ENCODE measurements around the gene UNC79.
"Not testable (repeated sequence)": the region's sequence is repeated elsewhere in the genome, so short reads cannot be mapped to it uniquely, and the experiment has no call there.

The UNC79 gene

DNA sequence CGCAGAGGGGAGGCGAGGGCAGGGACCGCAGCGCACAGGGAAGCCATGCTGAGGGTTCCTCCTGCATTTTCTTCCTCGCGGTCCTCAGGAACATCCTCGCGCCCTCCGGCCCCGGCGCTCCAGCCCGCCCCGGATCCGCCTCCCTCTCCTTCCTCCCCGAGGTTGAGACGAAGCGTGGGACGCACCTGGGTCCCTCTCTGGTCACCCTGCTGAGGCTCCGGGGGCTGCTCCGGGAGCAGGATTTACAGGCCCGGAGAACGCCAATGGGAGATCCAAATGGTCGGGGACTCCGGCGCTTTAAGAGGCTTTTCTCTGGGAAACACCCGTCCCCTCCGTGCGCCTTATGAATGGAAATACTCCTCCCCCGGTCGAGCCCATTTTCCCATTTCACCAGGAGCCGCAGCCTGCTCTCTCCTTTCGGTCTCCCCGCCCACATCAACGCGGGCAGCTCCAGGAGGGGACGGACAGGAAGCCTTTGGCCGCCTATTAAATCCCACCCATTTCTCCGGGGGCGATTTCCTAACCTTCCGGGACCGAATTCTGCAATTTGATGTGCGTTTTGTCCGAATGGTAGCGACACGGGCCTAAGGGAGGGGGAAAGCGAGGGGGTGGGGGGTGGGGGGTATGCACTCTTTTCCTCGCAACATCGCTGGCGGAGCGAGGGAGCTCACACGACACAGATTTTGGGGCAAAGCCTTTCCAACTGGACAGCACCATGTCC, at the start of gene UNC79:
TSS of gene UNC79 (plus strand) at position 625 of the 721 bp plus-strand sequence. CDS start at position 716, 91 bp downstream.
- DNase-seq: no peak

GRCh38 chr14:93381644-93382043, 49.1 kb upstream of the UNC79 start:
- no peak for DNase-seq

- not testable (repeated sequence) for DNase-seq
These were observed 46.5 kb upstream of the UNC79 start for GRCh38 chr14:93384256-93384655.

GRCh38 chr14:93395231-93395630, 35.5 kb upstream of the UNC79 start:
- no peak for DNase-seq

GRCh38 chr14:93396456-93396855, 34.3 kb upstream of the UNC79 start:
- no peak for DNase-seq

GRCh38 chr14:93398491-93398890, 32.2 kb upstream of the UNC79 start:
- no peak for DNase-seq

DNA sequence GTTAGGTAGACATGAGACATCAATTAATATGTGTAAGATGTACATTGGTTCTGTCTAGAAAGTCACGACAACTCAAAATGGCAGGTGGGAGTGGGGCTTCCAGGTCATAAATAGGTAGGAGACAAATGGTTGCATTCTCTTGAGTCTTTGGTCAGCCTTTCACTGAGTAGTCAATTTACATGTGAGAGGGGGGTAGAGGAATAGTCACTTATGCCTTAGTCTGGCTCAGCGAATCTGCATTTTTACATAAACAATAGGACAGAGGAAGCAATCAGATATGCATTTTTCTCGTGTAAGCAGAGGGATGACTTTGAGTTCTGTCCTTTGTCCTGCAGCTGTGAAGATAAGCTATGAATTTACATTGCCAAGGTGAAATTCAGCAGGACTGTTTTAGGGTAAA, 27.8 kb upstream of the UNC79 start:
- no peak for DNase-seq

GRCh38 chr14:93410021-93410420, 20.7 kb upstream of the UNC79 start:
- no peak for DNase-seq

GRCh38 chr14:93410893-93411292, 19.8 kb upstream of the UNC79 start:
- DNase-seq: no peak

DNA sequence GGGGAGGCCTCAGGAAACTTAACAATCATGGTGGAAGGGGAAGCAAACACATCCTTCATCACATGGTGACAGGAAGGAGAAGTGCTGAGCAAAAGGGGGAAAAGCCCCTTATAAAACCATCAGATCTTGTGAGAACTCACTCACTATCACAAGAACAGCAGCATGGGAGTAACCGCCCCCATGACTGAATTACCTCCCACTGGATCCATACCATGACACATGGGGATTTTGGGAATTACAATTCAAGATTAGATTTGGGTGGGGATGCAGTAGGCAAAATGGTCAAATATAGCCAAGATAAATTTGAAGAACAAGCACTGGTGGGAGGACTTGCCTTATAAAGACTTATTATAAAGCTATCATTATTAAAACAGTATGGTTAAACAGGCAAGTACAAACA, 5.6 kb upstream of the UNC79 start:
- not testable (repeated sequence) for DNase-seq

- DNase-seq: no peak
These were observed 4.0 kb upstream of the UNC79 start for GRCh38 chr14:93426750-93427149.

- DNase-seq: no peak
These were observed 414 bp downstream of the UNC79 start for GRCh38 chr14:93431036-93431670.

DNA sequence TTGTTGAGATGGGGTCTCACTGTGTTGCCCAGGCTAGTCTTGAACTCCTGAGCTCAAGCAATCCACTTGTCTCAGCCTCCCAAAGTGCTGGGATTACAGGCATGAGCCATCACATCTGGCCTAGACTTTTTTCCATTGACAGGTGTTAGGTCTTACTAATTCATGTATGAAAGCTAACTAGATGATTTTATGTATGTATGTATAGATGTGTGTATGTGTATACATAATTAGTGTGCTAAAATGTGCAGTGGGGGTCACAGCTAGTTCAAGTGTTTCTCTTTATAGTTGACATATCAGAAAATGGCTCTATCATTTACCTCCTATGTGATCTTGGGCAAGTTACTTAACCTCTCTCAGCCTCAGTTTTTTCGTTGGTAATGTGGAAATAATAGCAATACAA, 23.5 kb downstream of the UNC79 start:
- DNase-seq: no peak

DNA sequence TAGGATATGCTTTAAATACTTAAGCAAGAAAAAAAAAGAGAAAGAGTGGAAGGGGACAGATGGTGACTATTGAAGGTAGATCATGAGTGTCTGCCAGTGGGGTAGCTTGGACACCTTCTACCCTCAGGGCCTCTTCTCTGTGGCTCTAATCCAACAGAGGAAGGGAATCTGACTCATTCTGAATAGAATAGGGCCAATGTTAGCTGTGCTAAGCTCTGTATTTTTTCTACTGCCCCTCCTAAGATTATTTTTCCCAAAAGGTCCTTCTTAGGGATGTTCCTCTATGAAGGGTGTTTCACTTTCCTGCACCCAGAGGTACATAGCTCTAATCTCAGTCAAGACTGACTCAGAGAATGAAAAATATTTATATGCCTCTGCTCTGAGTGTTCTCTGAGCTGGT, 25.6 kb downstream of the UNC79 start:
- DNase-seq: no peak

DNA sequence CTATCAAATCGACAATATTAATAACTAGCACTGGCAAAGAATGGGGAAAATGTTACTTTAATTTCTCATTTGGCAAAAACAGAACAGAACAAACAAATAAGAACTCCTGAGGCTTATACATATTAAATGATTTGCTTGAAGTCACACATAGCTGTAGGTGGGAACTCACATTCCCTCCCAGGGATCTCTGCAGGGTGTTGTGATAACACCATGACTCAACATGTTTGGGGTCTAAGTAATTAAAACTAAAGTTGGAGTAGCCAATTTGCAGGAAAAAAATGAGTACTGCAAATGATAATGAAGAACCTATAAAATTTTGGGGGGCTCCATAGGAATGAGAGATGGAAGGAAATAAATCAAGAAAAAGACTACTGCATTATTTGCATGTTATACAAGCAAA, 27.5 kb downstream of the UNC79 start:
- DNase-seq: no peak

GRCh38 chr14:93462479-93462878, 31.7 kb downstream of the UNC79 start:
- no peak for DNase-seq

DNA sequence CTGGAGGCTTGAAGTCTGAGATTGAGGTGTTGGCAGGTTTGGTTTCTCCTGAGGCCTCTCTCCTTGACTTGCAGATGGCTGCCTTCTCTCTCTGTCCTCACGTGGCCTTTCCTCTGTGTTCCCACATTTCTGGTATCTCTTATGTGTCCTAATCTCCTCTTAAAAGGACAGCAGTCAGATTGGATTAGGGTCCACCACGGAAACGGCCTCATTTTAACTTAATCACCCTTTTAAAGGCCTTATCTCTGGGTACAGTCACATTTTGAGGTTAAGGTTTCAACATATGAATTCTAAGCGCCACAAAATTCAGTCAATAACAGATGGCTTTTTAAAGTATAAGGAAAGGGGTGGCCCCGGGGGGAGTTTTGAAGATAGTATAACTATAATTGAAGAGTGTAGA, 33.5 kb downstream of the UNC79 start:
- no peak for DNase-seq

DNA sequence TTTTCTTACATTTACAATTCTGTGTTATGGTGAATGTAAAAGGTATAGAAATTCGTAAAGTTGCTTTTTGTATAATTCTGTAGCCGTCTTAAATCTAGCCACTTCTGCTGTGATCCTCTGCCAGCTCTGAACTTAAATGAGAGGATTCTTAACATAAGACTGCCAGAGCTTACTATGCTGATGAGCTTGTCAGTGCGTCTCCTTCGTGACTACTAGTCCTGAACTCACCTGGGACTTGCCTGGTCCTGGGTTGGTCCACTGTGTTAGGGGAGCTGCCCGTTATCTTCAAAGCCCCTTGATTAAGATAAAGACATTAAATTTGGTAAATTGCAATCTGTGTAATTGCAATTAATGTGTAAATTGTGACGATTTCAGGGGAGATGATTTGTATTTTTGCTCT, 44.7 kb downstream of the UNC79 start:
- DNase-seq: no peak

DNA sequence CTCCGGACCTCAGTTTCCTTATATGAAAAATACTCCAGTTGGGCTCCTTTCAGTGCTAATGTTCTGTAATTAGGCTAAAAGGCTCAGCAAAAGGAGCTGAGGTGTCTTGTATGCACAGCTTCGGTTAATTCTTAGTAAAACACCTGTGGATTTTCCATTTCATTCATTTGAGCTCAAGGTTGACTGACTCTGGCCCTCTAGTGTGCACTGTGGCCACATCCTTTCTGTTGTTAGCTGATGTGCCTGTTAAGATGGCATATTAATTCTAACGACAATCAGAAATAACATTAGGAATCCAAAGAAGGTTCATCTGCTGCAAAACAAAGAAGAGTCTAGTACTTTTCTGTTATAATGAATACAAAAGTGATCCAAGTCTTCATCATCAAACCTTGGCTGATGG, 45.6 kb downstream of the UNC79 start:
- no peak for DNase-seq

DNA sequence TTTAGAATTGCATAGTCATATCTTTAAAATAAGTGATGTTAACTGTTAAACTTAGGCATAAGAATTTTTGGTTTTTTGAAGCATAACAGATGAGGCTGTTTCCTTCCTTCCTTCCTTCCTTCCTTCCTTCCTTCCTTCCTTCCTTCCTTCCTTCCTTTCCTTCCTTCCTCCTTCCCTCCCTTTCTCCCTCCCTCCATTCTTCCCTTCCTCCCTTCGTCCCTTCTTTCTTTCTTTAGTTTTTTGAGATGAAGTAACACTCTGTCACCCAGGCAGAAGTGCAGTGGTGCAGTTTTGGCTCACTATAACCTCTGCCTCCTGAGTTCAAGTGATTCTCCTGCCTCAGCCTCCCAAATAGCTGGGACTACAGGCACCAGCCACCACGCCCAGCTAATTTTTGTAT, 48.3 kb downstream of the UNC79 start:
- DNase-seq: not testable (repeated sequence)

DNA sequence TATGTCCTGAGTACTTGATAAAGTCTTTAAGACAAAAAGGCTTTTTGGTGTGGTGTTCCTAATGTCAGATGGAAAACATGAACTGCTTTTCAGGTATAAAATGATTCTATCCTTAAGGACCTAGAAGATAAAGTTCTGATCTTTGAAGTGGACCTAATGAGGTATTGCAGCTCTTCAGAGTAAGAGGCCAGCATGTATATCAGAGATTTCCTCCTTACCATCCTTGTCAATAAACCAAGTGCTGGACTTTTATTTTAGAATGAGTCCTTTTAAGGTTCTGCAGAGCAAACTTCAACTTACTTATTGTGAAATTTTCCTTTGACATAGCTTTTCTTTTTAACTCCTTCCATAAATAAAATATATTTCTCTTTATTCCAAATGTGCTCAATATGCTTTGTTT, 50.1 kb downstream of the UNC79 start:
- DNase-seq: no peak

DNA sequence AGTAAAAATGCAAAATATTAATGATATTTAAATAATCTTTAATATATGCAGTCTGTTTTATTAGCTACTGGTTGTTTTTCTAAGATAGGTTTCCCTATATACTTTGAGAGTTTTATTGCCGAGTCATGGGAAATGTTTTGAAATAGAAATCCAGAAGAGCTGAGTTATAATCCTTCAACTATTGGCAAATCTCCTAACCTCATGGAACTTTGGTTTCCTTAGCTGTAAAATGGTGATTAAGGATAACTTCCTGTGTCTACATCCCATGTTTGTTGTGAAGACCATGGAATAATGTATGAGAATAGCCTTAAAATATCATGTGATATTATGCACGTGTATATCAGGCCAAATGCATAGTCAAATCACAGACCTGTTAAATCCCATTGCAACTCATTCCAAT, 51.0 kb downstream of the UNC79 start:
- no peak for DNase-seq

GRCh38 chr14:93490001-93490400, 59.3 kb downstream of the UNC79 start:
- DNase-seq: no peak

DNA sequence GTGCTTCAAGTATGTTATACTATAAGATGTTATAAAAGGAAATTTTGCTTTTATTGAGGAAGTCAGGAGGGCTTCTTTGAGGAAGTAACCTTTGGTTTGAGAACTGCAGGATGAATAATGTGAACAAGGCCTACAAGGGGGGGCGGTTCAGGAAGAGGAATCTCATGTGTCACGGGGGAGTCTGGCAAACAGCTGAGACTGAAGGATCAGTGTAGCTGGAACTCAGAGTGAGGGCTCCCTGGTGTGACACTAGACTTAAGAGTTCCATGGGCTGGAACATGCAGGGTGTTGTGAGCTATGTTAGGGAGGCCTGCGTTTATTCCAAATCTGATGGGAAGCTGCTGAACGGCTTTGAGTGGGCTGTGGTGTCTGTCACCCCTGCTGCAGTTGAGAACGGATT, 62.3 kb downstream of the UNC79 start:
- DNase-seq: no peak

DNA sequence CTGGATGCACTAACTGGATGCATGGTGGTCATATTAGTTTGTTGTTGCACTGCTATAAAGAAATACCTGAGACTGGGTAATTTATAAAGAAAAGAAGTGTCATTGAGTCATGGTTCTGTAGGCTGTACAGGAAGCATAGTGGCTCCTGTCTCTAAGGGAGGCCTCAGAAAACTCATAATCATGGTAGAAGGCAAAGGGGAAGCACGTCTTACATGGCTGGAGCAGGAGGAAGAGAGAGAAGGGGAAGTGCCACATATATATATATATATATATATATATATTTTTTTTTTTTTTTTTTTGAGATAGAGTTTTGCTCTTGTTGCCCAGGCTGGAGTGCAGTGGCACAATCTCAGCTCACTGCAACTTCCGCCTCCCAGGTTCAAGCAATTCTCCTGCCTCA, 62.9 kb downstream of the UNC79 start:
- not testable (repeated sequence) for DNase-seq

Measured in EL (cell line).